Retinal pigment epithelial cell (primary cell): Measurements from ENCODE around the gene TAGAP.

Experiments
- DNase-seq: peaks from one replicate; pipeline ENCODE4 v3.0.0-alpha.2; 2010; ENCODE audit warnings: low read depth
- H3K4me3 ChIP-seq: 2 replicates; pipeline ENCODE4 v1.5.1; 2011; ENCODE audit warnings: mild to moderate bottlenecking, low read length, control low read depth, moderate library complexity
- CTCF ChIP-seq: conservative IDR thresholded peaks from 2 replicates; pipeline ENCODE4 v1.5.1; 2011; ENCODE audit warnings: low read depth, low read length, control low read depth, inconsistent platforms

The TAGAP gene

GRCh38 chr6:159086033-159086618 lies 41.3 kb upstream of the TAGAP start:
- no peak overlapping the region for H3K4me3 ChIP-seq
- DNase-seq, result no peak
- no peak for TF ChIP-seq CTCF

GRCh38 chr6:159085396-159085895 lies 40.7 kb upstream of the TAGAP start:
- no peak for DNase-seq
- no peak for TF ChIP-seq CTCF
- no peak overlapping the region for H3K4me3 ChIP-seq

- DNase-seq, result no peak
- H3K4me3 ChIP-seq, result no peak overlapping the region
- TF ChIP-seq CTCF, result no peak
These were observed 39.8 kb upstream of the TAGAP start for GRCh38 chr6:159084493-159085091.

GRCh38 chr6:159083146-159083545 lies 38.4 kb upstream of the TAGAP start:
- no peak for TF ChIP-seq CTCF

GRCh38 chr6:159082039-159082815 lies 37.4 kb upstream of the TAGAP start:
- no peak for TF ChIP-seq CTCF
- H3K4me3 ChIP-seq, result no peak overlapping the region
- no peak for DNase-seq

More at GRCh38 chr6:159083146-159083545, 38.4 kb upstream of the TAGAP start:
- H3K4me3 ChIP-seq, result no peak overlapping the region
- DNase-seq, result no peak

- DNase-seq, result no peak
- no peak for TF ChIP-seq CTCF
- no peak overlapping the region for H3K4me3 ChIP-seq
These were observed 35.6 kb upstream of the TAGAP start for GRCh38 chr6:159080217-159080976.
